PC-9 (cell line): Measurements from ENCODE around the gene TBC1D22B.

Experiments
- EZH2 ChIP-seq: fragments of 200-600 bp; sonication (generic); IDR thresholded peaks from 2 replicates; pipeline ENCODE4 v1.8.0; 2017; ENCODE audit warnings: antibody characterized with exemption, low read depth
- TF ChIP-seq, protein P1 (sequence below): fragments of 200-600 bp; sonication (generic); conservative IDR thresholded peaks from 2 replicates; pipeline ENCODE4 v1.6.1; 2017; ENCODE audit warnings: mixed run types, antibody characterized with exemption, mild to moderate bottlenecking, moderate library complexity

DNA sequence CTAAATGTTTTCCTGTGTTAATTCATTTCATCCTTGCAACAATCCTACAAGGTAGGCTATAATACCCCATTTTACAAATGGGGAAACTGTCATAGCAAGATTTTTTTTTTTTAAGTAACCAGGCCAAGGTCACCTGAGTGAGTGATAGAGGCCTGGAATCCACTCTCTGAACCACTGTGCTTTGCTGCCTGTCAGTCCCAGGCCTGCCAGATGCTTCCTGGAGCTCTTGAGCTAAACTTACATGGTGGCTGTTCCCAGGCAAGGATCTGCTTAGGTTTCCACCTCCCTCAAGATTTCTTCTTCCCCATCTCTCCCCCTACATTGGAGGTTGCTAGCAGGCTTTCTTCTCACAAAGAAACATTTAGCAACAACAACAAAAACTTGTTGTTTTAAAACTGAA, 63.5 kb downstream of the TBC1D22B start:
- TF ChIP-seq, protein P1, sequence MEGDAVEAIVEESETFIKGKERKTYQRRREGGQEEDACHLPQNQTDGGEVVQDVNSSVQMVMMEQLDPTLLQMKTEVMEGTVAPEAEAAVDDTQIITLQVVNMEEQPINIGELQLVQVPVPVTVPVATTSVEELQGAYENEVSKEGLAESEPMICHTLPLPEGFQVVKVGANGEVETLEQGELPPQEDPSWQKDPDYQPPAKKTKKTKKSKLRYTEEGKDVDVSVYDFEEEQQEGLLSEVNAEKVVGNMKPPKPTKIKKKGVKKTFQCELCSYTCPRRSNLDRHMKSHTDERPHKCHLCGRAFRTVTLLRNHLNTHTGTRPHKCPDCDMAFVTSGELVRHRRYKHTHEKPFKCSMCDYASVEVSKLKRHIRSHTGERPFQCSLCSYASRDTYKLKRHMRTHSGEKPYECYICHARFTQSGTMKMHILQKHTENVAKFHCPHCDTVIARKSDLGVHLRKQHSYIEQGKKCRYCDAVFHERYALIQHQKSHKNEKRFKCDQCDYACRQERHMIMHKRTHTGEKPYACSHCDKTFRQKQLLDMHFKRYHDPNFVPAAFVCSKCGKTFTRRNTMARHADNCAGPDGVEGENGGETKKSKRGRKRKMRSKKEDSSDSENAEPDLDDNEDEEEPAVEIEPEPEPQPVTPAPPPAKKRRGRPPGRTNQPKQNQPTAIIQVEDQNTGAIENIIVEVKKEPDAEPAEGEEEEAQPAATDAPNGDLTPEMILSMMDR, result no peak
- no peak for TF ChIP-seq EZH2
